ENCODE measurements around the gene NCAPD2.

DNA sequence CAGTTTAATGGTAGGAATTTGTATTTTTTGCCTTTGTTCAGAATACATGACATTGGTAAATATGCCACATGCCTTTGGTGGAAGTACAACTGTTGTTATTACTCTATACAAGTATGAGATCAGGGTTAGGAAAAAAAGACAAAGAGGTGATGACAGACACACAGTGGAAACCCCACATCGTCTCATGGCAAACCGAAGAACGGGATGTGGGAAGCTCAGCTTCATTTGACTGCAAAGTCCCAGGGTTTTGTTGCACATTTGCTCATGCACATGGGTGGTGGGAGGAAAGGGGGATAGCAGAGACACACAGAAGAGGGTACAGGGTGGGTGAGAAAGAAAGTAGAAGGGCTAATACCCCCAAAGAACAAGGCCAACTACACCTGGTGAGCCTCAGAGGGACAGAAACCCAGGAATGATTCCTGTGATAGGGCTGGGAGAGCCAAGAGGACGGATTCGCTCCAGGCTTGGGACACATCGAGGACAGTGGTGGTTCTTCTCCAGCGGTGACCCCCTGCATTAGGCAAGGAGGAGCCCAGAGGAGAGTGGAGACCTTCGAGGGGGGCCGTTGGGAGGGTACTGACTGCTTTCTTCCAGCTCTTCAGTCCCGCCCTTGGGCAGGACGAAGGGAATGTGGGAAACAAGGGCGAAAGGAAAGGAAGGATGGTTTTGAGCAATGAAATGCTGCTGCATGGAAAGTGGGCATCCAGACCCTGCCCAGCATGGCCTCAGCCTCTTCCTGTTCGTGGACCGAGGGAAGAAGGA lies 31.5 kb upstream of the NCAPD2 start:
- TF ChIP-seq KLF9 (tag by site-specific recombination; IDR thresholded peaks at IDR 0.05; ENCODE audit: low read depth) = no peak
- TF ChIP-seq ZNF311 (tag by site-specific recombination; IDR thresholded peaks at IDR 0.05; ENCODE audit: borderline replicate concordance) = no peak
- TF ChIP-seq, protein P1, sequence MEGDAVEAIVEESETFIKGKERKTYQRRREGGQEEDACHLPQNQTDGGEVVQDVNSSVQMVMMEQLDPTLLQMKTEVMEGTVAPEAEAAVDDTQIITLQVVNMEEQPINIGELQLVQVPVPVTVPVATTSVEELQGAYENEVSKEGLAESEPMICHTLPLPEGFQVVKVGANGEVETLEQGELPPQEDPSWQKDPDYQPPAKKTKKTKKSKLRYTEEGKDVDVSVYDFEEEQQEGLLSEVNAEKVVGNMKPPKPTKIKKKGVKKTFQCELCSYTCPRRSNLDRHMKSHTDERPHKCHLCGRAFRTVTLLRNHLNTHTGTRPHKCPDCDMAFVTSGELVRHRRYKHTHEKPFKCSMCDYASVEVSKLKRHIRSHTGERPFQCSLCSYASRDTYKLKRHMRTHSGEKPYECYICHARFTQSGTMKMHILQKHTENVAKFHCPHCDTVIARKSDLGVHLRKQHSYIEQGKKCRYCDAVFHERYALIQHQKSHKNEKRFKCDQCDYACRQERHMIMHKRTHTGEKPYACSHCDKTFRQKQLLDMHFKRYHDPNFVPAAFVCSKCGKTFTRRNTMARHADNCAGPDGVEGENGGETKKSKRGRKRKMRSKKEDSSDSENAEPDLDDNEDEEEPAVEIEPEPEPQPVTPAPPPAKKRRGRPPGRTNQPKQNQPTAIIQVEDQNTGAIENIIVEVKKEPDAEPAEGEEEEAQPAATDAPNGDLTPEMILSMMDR (tag by site-specific recombination; IDR thresholded peaks at IDR 0.05) = no peak
- TF ChIP-seq ZFP41 (tag by site-specific recombination; IDR thresholded peaks at IDR 0.05; ENCODE audit: borderline replicate concordance) = no peak
- no peak for TF ChIP-seq ZNF133 (tag by site-specific recombination; IDR thresholded peaks at IDR 0.05)
- TF ChIP-seq, protein P2, sequence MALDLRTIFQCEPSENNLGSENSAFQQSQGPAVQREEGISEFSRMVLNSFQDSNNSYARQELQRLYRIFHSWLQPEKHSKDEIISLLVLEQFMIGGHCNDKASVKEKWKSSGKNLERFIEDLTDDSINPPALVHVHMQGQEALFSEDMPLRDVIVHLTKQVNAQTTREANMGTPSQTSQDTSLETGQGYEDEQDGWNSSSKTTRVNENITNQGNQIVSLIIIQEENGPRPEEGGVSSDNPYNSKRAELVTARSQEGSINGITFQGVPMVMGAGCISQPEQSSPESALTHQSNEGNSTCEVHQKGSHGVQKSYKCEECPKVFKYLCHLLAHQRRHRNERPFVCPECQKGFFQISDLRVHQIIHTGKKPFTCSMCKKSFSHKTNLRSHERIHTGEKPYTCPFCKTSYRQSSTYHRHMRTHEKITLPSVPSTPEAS (tag by site-specific recombination; IDR thresholded peaks at IDR 0.05) = no peak
- TF ChIP-seq, protein P3, sequence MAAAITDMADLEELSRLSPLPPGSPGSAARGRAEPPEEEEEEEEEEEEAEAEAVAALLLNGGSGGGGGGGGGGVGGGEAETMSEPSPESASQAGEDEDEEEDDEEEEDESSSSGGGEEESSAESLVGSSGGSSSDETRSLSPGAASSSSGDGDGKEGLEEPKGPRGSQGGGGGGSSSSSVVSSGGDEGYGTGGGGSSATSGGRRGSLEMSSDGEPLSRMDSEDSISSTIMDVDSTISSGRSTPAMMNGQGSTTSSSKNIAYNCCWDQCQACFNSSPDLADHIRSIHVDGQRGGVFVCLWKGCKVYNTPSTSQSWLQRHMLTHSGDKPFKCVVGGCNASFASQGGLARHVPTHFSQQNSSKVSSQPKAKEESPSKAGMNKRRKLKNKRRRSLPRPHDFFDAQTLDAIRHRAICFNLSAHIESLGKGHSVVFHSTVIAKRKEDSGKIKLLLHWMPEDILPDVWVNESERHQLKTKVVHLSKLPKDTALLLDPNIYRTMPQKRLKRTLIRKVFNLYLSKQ (tag by site-specific recombination; IDR thresholded peaks at IDR 0.05; ENCODE audit: borderline replicate concordance) = no peak
- TF ChIP-seq, protein P4, sequence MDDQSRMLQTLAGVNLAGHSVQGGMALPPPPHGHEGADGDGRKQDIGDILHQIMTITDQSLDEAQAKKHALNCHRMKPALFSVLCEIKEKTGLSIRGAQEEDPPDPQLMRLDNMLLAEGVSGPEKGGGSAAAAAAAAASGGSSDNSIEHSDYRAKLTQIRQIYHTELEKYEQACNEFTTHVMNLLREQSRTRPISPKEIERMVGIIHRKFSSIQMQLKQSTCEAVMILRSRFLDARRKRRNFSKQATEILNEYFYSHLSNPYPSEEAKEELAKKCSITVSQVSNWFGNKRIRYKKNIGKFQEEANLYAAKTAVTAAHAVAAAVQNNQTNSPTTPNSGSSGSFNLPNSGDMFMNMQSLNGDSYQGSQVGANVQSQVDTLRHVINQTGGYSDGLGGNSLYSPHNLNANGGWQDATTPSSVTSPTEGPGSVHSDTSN (CRISPR knock-in tag; IDR thresholded peaks at IDR 0.05) = no peak
- no peak for TF ChIP-seq ZBTB17 (tag by site-specific recombination; IDR thresholded peaks at IDR 0.05)
- TF ChIP-seq, protein P5, sequence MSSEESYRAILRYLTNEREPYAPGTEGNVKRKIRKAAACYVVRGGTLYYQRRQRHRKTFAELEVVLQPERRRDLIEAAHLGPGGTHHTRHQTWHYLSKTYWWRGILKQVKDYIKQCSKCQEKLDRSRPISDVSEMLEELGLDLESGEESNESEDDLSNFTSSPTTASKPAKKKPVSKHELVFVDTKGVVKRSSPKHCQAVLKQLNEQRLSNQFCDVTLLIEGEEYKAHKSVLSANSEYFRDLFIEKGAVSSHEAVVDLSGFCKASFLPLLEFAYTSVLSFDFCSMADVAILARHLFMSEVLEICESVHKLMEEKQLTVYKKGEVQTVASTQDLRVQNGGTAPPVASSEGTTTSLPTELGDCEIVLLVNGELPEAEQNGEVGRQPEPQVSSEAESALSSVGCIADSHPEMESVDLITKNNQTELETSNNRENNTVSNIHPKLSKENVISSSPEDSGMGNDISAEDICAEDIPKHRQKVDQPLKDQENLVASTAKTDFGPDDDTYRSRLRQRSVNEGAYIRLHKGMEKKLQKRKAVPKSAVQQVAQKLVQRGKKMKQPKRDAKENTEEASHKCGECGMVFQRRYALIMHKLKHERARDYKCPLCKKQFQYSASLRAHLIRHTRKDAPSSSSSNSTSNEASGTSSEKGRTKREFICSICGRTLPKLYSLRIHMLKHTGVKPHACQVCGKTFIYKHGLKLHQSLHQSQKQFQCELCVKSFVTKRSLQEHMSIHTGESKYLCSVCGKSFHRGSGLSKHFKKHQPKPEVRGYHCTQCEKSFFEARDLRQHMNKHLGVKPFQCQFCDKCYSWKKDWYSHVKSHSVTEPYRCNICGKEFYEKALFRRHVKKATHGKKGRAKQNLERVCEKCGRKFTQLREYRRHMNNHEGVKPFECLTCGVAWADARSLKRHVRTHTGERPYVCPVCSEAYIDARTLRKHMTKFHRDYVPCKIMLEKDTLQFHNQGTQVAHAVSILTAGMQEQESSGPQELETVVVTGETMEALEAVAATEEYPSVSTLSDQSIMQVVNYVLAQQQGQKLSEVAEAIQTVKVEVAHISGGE (tag by site-specific recombination; conservative IDR thresholded peaks at IDR 0.05; ENCODE audit: low read depth) = no peak
- TF ChIP-seq, protein P6, sequence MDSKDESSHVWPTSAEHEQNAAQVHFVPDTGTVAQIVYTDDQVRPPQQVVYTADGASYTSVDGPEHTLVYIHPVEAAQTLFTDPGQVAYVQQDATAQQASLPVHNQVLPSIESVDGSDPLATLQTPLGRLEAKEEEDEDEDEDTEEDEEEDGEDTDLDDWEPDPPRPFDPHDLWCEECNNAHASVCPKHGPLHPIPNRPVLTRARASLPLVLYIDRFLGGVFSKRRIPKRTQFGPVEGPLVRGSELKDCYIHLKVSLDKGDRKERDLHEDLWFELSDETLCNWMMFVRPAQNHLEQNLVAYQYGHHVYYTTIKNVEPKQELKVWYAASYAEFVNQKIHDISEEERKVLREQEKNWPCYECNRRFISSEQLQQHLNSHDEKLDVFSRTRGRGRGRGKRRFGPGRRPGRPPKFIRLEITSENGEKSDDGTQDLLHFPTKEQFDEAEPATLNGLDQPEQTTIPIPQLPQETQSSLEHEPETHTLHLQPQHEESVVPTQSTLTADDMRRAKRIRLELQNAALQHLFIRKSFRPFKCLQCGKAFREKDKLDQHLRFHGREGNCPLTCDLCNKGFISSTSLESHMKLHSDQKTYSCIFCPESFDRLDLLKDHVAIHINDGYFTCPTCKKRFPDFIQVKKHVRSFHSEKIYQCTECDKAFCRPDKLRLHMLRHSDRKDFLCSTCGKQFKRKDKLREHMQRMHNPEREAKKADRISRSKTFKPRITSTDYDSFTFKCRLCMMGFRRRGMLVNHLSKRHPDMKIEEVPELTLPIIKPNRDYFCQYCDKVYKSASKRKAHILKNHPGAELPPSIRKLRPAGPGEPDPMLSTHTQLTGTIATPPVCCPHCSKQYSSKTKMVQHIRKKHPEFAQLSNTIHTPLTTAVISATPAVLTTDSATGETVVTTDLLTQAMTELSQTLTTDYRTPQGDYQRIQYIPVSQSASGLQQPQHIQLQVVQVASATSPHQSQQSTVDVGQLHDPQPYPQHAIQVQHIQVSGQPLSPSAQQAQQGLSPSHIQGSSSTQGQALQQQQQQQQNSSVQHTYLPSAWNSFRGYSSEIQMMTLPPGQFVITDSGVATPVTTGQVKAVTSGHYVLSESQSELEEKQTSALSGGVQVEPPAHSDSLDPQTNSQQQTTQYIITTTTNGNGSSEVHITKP (tag by site-specific recombination; IDR thresholded peaks at IDR 0.05) = no peak
